Heart left ventricle (tissue), 13 donors: Measurements from ENCODE around the gene DNAJB14.

Experiments used
- POLR2A ChIP-seq, 2 donors: fragments of 450-650 bp; IDR thresholded peaks; one replicate each; pipeline ENCODE4 v1.6.1; 2017; ENCODE audit warnings: antibody characterized with exemption in 2 of 2, mild to moderate bottlenecking in 2 of 2, moderate library complexity in 2 of 2
- TF ChIP-seq, protein P1 (sequence below), 12 donors: fragments of 200-600 bp; sonication (generic) in 4 of 12; IDR thresholded peaks; one replicate each; pipeline versions ENCODE4 v1.5.0 to v1.8.0; 2018 to 2022; ENCODE audit warnings: antibody characterized with exemption in 12 of 12, mild to moderate bottlenecking in 5 of 12
- donor health status: ischemic (EF 13 %, LVEDD 7.1; RV severe dilation, severe dysfunction).
- donor health status: DM: no; HTN: yes; CAD: no.
- donor health status: DM: no; HTN: no; CAD: no.
- donor health status: ischemic (EF 25% LVEDD 6.9; RV normal size, moderate dysfunction).
- donor health status: ischemic (EF 25% LVEDD 5.7; RV mildly dilated, moderate dysfunction).
- donor health status: ischemic (EF 35%, LVEDD 5.7; RV mildly dilated, moderate dysfunction).
- donor health status: nonischemic (EF 11% LVEDD 7.7; RV severe dilation, severe dysfunction).
- donor health status: DM: yes; HTN: yes; CAD: no.
- donor health status: PGD.
- donor health status: ischemic (EF 29% LVEDD 5.4; RV normal size, mild dysfunction).
- donor health status: nonischemic (EF 23%, LVEDD 6.1; RV moderate dilation, normal function).

DNA sequence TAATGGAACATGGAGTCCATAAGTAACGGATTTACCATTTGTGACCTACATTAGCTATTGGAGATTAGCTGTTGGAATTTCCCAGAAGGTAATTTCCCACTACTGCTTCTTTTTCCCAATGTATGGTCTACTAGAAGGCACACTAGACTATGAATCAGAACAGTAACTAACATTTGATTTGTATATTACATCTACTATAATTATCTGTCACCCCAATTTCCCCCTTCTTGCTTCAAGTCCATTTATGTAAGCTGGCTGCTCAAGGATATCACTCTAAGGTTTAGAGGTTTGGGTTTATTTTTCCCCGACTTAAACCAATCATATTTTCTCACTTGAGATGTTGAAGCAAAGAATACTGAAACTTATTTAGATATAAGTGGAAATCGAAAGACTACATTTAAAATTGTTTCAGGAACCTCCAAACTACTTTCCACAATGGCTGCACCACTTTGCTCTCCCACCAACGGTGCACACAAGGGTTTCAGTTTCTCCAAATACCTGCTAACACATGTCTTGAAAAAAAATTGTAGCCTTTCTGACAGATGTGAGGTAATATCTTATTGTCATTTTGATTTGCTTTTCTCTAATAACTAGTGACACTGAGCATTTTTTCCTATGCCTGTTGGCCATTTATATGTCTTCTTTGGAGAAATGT, 37.0 kb upstream of the DNAJB14 start:
- TF ChIP-seq, protein P1, sequence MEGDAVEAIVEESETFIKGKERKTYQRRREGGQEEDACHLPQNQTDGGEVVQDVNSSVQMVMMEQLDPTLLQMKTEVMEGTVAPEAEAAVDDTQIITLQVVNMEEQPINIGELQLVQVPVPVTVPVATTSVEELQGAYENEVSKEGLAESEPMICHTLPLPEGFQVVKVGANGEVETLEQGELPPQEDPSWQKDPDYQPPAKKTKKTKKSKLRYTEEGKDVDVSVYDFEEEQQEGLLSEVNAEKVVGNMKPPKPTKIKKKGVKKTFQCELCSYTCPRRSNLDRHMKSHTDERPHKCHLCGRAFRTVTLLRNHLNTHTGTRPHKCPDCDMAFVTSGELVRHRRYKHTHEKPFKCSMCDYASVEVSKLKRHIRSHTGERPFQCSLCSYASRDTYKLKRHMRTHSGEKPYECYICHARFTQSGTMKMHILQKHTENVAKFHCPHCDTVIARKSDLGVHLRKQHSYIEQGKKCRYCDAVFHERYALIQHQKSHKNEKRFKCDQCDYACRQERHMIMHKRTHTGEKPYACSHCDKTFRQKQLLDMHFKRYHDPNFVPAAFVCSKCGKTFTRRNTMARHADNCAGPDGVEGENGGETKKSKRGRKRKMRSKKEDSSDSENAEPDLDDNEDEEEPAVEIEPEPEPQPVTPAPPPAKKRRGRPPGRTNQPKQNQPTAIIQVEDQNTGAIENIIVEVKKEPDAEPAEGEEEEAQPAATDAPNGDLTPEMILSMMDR (IDR thresholded peaks at IDR 0.05), result no peak
- TF ChIP-seq POLR2A (IDR thresholded peaks at IDR 0.05), result no peak
